Prostate gland (tissue), 2 donors: ENCODE data around the gene NAA60. TPM values are rescaled to one million over a fixed set of nuclear protein-coding genes. Genes with fewer than 3 reads are reported as not detected.

Experiments used
- DNase-seq: peaks from one replicate; pipeline ENCODE4 v3.0.0-alpha.2; 2019; ENCODE audit warnings: low spot score
- H3K27ac ChIP-seq, 2 donors: fragments of 200-600 bp; sonication (generic); 2 replicates each; pipeline ENCODE4 v1.5.1; 2017 to 2019
- H3K27me3 ChIP-seq: fragments of 200-600 bp; sonication (generic); replicated peaks from 2 replicates; pipeline ENCODE4 v1.5.1; 2019; ENCODE audit not compliant: insufficient read depth
- H3K36me3 ChIP-seq, 2 donors: fragments of 200-600 bp; sonication (generic); 1 replicate in 1 of 2; 2 replicates in 1 of 2; pipeline versions ENCODE4 v1.5.1 to v1.8.1; 2017 to 2019
- H3K4me1 ChIP-seq: fragments of 200-600 bp; sonication (generic); replicated peaks from 2 replicates; pipeline ENCODE4 v1.5.1; 2019
- H3K4me3 ChIP-seq, 2 donors: fragments of 200-600 bp; sonication (generic); 2 replicates each; pipeline ENCODE4 v1.5.1; 2017 to 2019
- H3K9me3 ChIP-seq: fragments of 200-600 bp; sonication (generic); 2 replicates; pipeline ENCODE4 v1.5.1; 2017
- POLR2A ChIP-seq: fragments of 450-650 bp; IDR thresholded peaks from one replicate; pipeline ENCODE4 v1.6.1; 2016; ENCODE audit warnings: antibody characterized with exemption, mild to moderate bottlenecking
- POLR2AphosphoS5 ChIP-seq: sonication (generic); formaldehyde crosslinking; IDR thresholded peaks from one replicate; pipeline ENCODE4 v1.6.1; 2017; ENCODE audit warnings: antibody characterized with exemption
- WGBS: methylation state at CpG from one replicate; pipeline ENCODE4 v1.1.5; 2018; 5-methylcytosine and 5-hydroxymethylcytosine counted together
- intact Hi-C: fragments of 100-400 bp; cut with DNase I; formaldehyde crosslinking; loops from one replicate; pipeline ENCODE4 v1.14.2; 2022
- total RNA-seq, 2 donors: library from RNA; depleted of rRNA; stranded (reverse); fragments of >200 nt; gene quantifications; one replicate each; pipeline ENCODE4 v1.1.0, GENCODE V29; 2016
- TF ChIP-seq, protein P1 (sequence below), 4 experiments: fragments of 200-600 bp in 2 of 4; fragments of 450-650 bp in 2 of 4; sonication (generic) in 2 of 4; IDR thresholded peaks; 1 replicate in 3 of 4; 2 replicates in 1 of 4; pipeline ENCODE4 v1.5.1; 2016 to 2019; ENCODE audit warnings: antibody characterized with exemption in 4 of 4, mild to moderate bottlenecking in 2 of 4, moderate library complexity in 2 of 4

Gene NAA60
- total RNA-seq, 2 donors from 2014 or later, result 48.1 to 99.2 TPM

DNA sequence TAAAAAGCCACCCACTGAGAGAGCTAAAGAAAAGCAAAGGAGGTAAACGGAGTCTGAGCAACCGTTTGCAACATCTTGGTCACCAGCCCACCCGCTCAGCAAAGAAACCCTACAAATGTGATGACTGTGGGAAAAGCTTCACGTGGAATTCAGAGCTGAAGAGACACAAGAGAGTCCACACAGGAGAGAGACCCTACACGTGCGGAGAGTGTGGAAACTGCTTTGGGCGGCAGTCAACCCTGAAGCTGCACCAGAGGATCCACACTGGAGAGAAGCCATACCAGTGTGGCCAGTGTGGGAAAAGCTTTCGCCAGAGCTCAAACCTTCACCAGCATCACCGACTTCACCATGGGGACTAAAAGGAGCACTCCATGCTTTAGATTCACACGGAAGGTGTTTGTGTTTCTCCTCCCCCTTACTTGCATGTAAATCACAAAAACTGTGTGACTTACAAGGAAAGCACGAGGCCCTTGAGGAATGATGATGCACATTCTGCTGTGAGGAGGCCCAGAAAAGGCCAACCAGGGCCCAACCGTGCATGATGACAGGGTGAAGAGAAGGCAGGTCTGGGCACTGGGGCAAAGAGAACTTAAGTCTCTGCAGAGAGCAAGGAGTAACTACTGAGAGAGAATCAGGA is 34.8 kb upstream of the NAA60 start:
- intact Hi-C loops, result loop anchor here (10.0 kb wide), 1 partner anchor 104 kb away; the partner anchor contains the start of genes TIGD7 and ZNF75A
- H3K4me1 ChIP-seq, result no peaks in the 10 kb centered on the region

DNA sequence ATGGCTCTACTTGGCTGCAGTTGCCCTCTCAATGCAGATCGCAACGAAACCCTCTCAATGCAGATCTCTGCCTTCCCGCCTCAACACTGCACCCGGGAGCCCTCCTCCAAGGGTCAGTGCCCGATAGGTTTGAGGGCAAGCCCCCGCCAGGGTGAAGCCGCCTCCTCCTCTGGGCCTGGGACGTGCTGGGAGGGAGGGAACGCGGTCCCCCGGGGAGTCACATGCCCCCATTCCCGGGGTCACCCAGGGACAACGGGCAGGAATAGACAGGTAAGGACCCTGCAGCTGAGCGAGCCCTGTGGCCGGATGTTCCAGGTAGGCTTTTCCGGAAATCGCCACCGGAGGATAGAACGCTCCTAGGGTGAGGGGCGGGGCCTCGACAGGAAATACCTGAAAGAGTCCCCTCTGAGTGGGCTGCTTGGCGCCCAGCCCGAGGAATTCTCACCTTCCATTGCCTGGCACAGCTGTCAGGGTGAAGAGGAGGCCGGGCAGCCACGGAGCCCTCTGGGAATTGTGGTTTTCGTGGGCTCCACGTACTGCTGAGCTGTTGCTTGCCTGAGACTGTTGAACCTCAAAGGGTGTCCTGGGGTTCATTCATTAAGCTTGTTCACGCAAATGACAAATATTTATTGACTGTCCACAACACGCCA is 29.6 kb upstream of the NAA60 start:
- Histone ChIP-seq H3K9me3 (peaks cover 1% of the 10 kb centered on the region), H3K27me3 (no peaks in the 10 kb centered on the region), H3K4me1 (no peaks in the 10 kb centered on the region), H3K27ac (no peak overlapping the region), H3K4me3 (no peak overlapping the region), H3K36me3 (peaks cover 1% of the 10 kb centered on the region in 2 donors)
- 54% methylated on average over 28 of the region's 29 CpGs for WGBS
- DNase-seq, result no peak
- TF ChIP-seq POLR2AphosphoS5 (no peak), POLR2A (no peak)
- TF ChIP-seq, protein P1, sequence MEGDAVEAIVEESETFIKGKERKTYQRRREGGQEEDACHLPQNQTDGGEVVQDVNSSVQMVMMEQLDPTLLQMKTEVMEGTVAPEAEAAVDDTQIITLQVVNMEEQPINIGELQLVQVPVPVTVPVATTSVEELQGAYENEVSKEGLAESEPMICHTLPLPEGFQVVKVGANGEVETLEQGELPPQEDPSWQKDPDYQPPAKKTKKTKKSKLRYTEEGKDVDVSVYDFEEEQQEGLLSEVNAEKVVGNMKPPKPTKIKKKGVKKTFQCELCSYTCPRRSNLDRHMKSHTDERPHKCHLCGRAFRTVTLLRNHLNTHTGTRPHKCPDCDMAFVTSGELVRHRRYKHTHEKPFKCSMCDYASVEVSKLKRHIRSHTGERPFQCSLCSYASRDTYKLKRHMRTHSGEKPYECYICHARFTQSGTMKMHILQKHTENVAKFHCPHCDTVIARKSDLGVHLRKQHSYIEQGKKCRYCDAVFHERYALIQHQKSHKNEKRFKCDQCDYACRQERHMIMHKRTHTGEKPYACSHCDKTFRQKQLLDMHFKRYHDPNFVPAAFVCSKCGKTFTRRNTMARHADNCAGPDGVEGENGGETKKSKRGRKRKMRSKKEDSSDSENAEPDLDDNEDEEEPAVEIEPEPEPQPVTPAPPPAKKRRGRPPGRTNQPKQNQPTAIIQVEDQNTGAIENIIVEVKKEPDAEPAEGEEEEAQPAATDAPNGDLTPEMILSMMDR (IDR thresholded peaks at IDR 0.05), result no peak
- intact Hi-C loops, result no loop called here

More for the DNA sequence above, 34.8 kb upstream of the NAA60 start:
- peaks cover 12% of the 10 kb centered on the region for H3K9me3 ChIP-seq
- no peak overlapping the region for H3K27ac ChIP-seq
- TF ChIP-seq POLR2A (no peak), POLR2AphosphoS5 (no peak)
- TF ChIP-seq, protein P1 (IDR thresholded peaks at IDR 0.05), result no peak
- H3K27me3 ChIP-seq, result no peaks in the 10 kb centered on the region
- peaks cover 10 to 35% of the 10 kb centered on the region in 2 donors for H3K36me3 ChIP-seq
- 94% methylated on average over 12 of the region's 12 CpGs for WGBS
- no peak overlapping the region for H3K4me3 ChIP-seq
- no peak for DNase-seq

DNA sequence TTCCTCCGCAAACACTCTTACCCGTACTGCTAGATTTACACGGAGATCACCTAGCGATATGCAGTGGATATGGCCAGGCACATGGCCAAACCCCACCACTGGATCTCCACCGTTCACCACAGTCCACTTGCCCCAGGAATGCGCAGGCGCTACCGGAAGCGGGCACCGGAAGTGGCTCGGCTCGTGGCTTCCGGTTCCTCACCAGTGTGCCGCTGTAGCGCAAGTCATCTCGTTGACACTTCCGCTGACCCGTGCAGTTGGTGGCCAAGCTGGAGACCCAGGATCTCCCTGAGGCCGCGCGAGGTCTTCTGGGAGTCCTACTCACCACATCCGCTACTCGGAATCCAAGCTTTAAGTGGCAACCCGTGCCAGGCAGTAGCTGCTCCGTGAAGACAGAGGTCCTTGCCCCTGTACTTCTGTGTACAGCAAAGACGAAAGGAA is 11.7 kb upstream of the NAA60 start:
- H3K9me3 ChIP-seq, result no peaks in the 10 kb centered on the region
- no peak for DNase-seq
- no peak overlapping the region for H3K4me3 ChIP-seq
- no peaks in the 10 kb centered on the region for H3K27me3 ChIP-seq
- TF ChIP-seq POLR2A, result no peak
- TF ChIP-seq POLR2AphosphoS5, result no peak
- TF ChIP-seq, protein P1 (IDR thresholded peaks at IDR 0.05), result no peak
- H3K36me3 ChIP-seq, result no peaks in the 10 kb centered on the region
- intact Hi-C loops, result no loop called here
- no peak overlapping the region for H3K27ac ChIP-seq
- WGBS, result 68% methylated on average over 25 of the region's 26 CpGs
- no peaks in the 10 kb centered on the region for H3K4me1 ChIP-seq

DNA sequence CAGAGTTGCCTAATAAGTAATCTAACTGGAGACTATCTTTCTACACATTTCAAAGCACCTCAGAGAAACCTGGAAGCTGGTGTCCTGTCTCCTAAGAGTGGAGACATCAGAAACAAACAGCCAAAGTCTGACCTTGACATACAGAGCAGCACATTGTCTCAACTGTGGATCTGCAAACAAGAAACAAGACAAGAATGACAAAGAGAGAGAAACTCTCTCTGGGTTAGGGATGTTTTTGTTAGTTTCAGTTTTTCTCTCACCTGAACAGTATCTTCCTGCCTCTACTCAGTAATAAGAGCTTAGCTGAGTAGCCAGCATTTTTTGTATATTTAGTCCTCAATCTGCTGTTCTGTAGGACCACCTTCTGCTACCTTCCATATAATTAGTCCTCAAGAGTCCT is 9.1 kb upstream of the NAA60 start:
- Histone ChIP-seq H3K27me3 (no peaks in the 10 kb centered on the region), H3K4me1 (no peaks in the 10 kb centered on the region), H3K4me3 (no peak overlapping the region), H3K27ac (no peak overlapping the region), H3K9me3 (no peaks in the 10 kb centered on the region), H3K36me3 (no peaks in the 10 kb centered on the region)
- no peak for DNase-seq
- intact Hi-C loops, result no loop called here
- TF ChIP-seq, protein P1 (IDR thresholded peaks at IDR 0.05), result no peak
- TF ChIP-seq POLR2A, result no peak
- no peak for TF ChIP-seq POLR2AphosphoS5

DNA sequence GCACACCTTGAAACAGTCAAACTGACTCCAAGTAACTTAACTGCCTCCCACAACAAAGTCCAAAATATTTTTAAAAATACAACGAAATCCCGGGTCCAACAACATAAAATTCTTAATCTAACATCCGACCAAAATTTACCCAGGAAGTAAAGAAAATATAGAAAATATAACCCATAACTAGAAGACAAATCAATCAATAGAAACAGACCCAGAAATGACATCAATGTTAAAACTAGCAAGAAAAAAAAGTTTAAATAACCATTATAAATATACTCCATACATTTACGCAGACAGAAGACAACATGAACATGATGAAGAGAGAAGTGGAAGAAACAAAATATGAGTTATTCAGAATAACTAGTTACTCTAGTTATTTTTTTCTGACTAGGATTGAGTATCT is 3.8 kb upstream of the NAA60 start:
- Histone ChIP-seq H3K9me3 (no peaks in the 10 kb centered on the region), H3K27ac (no peak overlapping the region), H3K27me3 (no peaks in the 10 kb centered on the region), H3K36me3 (no peaks in the 10 kb centered on the region), H3K4me3 (no peak overlapping the region), H3K4me1 (no peaks in the 10 kb centered on the region)
- DNase-seq, result no peak
- intact Hi-C loops, result no loop called here
- TF ChIP-seq, protein P1 (IDR thresholded peaks at IDR 0.05), result no peak
- TF ChIP-seq POLR2A (no peak), POLR2AphosphoS5 (no peak)
- WGBS, result 93% methylated on average over 4 of the region's 4 CpGs
